HG03060 (cell line): Measurements from ENCODE around the gene CYP21A2.
"Not testable (repeated sequence)": the region's sequence is repeated elsewhere in the genome, so short reads cannot be mapped to it uniquely, and the experiment has no call there.

ENCODE experiments used
- ATAC-seq: cut with Tn5 transposase; IDR thresholded peaks from one replicate; pipeline ENCODE4 v1.9.1; 2021; ENCODE audit warnings: low read depth, moderate number of reproducible peaks; ENCODE audit not compliant: unreplicated experiment

CYP21A2 gene

DNA sequence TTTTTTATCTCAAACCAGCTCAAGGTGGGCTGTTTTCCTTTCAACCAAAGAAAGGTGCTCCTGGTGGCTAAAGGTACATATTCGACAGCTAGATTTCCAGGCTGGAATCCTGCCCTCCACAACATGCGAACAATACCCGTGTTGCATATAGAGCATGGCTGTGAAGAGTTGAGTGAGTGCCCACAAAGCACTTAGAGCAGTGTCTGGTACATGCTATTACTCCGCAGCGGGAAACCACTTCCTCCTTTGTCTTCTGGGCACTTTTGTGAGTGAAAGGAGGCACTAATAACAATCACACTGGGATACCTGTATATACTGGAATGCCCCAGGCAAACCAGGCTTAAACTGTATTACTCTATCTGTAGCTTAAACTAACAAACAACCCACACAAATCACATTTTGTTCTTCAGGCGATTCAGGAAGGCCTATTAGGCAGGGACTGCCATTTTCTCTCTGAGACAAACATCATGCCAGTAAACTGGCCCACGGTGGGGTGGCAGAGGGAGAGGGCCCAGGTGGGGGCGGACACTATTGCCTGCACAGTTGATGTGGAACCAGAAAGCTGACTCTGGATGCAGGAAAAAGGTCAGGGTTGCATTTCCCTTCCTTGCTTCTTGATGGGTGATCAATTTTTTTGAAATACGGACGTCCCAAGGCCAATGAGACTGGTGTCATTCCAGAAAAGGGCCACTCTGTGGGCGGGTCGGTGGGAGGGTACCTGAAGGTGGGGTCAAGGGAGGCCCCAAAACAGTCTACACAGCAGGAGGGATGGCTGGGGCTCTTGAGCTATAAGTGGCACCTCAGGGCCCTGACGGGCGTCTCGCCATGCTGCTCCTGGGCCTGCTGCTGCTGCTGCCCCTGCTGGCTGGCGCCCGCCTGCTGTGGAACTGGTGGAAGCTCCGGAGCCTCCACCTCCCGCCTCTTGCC lies at the start of gene CYP21A2:
TSS of gene CYP21A2 (plus strand) at position 818 of the 927 bp plus-strand sequence. CDS start at position 826, 8 bp downstream.
- ATAC-seq = not testable (repeated sequence)

DNA sequence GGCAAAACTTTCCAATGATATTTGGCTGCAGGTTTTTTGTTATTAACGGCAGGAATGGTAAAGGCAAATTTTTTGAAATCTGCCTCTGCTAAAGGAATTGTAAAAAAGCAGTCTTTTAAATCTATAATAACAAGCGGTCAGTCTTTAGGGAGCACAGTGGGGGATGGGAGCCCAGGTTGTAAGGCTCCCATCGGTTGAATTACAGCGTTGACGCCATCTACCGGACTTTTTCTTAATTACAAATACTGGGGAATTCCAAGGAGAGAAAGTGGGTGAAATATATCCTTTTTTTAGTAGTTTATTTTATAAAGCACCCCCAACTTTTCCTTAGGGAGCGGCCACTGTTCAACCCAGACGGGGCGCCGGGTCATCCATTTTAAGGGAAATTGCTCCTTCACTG lies 48.9 kb upstream of the CYP21A2 start:
- not testable (repeated sequence) for ATAC-seq

DNA sequence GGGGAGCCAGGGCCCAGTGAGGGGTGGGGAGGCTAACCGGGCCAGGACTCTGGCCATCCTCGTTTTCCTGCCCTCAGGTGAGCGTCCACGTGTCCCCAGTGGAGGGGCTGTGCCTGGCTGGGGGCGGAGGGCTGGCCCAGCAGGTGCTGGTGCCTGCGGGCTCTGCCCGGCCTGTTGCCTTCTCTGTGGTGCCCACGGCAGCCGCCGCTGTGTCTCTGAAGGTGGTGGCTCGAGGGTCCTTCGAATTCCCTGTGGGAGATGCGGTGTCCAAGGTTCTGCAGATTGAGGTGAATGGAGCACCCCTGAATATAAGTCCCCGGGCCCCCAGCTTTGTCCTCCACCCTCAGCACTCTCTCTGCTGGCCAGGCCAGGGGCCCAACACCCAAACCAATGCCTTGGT lies 43.8 kb upstream of the CYP21A2 start:
- ATAC-seq = not testable (repeated sequence)

DNA sequence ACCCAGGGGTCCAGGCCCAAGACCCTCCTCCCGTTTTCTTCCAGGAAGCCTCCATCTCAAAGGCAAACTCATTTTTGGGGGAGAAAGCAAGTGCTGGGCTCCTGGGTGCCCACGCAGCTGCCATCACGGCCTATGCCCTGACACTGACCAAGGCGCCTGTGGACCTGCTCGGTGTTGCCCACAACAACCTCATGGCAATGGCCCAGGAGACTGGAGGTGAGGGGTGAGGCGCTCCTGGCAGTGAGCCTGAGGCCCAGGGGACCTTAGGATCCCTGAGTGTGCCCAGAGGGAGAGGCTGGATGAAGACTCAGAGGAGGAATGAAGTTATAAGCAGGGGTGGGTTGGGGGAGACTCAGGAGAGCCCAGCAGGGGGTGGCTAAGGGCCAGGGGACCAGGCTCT lies 41.8 kb upstream of the CYP21A2 start:
- ATAC-seq = not testable (repeated sequence)

DNA sequence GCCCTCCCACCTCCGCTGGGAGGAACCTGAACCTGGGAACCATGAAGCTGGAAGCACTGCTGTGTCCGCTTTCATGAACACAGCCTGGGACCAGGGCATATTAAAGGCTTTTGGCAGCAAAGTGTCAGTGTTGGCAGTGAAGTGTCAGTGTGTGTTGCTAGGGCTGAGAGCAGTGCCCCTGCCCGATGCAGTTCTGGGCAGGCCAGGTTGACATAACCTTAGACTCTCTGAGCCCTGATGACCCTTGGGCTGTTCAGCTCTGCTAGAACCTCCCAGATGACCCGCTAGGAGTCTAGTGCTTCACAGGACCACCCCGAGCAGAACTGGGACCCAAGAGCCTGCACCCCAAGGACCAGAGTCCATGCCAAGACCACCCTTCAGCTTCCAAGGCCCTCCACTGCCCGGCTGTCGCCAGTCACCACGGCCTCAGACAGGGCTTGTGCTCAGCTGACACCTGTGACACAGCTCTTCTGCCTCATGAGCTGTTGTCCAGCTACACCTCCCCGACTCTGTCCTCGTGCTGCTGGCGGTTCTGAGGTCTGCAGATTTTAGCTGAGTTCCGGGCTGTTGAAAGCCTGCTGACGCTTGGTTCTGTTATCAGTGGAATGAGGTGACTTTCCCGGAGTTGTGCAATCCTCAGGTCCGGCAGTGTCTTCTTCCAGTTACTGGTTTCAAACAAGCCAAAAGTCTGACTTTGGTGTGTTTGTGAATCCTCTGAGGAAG lies 35.5 kb upstream of the CYP21A2 start:
- ATAC-seq = not testable (repeated sequence)

DNA sequence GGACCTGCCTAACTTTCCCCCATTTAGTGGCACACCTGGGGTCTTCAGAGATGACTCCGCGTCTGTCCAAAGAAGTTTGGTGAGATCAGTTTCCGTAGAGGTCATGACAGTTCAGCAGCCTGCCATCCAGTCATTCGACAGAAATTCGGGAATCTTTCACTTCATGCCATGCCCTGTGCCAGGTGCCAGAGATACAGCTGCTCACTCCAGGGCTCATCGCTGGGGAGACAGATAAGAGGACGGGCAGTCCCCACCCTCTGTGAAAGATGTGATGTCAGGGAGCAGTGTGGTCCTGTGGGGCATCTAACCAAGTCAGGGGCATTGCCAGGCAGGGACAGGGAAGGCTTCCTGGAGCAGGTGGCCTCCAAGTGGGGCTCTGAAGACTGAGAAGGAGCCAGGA lies 34.9 kb upstream of the CYP21A2 start:
- ATAC-seq = not testable (repeated sequence)

DNA sequence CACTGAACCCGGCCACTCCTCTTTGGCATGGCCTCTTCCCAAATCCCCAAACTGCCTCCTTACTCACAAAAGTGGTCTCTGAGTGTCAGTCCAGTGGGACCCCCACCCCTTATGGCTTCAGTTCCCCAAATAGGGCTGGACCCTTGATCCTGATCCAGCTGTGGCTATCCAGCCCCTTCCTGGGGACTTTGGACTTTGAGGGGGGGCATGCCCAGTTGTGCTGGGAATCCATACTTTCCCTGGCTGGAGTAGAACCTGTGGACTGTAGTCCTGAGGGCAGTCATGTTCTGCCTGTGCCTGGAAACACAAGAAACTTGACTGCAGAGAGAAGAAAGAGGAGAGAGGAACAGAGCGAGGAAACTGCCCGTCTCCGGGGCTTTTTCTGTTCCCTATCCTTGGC lies 33.8 kb upstream of the CYP21A2 start:
- not testable (repeated sequence) for ATAC-seq

DNA sequence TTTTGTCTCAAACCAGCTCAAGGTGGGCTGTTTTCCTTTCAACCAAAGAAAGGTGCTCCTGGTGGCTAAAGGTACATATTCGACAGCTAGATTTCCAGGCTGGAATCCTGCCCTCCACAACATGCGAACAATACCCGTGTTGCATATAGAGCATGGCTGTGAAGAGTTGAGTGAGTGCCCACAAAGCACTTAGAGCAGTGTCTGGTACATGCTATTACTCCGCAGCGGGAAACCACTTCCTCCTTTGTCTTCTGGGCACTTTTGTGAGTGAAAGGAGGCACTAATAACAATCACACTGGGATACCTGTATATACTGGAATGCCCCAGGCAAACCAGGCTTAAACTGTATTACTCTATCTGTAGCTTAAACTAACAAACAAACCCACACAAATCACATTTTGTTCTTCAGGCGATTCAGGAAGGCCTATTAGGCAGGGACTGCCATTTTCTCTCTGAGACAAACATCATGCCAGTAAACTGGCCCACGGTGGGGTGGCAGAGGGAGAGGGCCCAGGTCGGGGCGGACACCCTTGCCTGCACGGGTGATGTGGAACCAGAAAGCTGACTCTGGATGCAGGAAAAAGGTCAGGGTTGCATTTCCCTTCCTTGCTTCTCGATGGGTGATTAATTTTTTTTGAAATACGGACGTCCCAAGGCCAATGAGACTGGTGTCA lies 33.2 kb upstream of the CYP21A2 start:
- ATAC-seq = not testable (repeated sequence)

DNA sequence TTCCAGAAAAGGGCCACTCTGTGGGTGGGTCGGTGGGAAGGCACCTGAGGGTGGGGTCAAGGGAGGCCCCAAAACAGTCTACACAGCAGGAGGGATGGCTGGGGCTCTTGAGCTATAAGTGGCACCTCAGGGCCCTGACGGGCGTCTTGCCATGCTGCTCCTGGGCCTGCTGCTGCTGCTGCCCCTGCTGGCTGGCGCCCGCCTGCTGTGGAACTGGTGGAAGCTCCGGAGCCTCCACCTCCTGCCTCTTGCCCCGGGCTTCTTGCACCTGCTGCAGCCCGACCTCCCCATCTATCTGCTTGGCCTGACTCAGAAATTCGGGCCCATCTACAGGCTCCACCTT lies 32.7 kb upstream of the CYP21A2 start:
- ATAC-seq = not testable (repeated sequence)

DNA sequence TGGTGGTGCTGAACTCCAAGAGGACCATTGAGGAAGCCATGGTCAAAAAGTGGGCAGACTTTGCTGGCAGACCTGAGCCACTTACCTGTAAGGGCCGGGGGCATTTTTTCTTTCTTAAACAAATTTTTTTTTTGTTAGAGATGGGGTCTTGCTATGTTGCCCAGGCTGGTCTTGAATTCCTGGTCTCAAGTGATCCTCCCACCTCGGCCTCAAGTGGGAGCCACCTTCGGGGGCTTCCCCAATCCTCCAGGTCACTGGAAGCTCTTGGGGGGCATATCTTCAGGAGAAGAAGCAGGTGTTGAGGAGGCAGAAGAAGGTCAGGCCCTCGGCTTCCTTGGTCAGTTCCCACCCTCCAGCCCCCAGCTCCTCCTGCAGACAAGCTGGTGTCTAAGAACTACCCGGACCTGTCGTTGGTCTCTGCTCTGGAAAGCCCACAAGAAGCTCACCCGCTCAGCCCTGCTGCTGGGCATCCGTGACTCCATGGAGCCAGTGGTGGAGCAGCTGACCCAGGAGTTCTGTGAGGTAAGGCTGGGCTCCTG lies 32.2 kb upstream of the CYP21A2 start:
- not testable (repeated sequence) for ATAC-seq

DNA sequence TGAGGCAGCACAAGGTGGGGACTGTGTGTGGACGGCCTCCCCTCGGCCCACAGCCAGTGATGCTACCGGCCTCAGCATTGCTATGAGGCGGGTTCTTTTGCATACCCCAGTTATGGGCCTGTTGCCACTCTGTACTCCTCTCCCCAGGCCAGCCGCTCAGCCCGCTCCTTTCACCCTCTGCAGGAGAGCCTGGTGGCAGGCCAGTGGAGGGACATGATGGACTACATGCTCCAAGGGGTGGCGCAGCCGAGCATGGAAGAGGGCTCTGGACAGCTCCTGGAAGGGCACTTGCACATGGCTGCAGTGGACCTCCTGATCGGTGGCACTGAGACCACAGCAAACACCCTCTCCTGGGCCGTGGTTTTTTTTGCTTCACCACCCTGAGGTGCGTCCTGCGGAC lies 31.1 kb upstream of the CYP21A2 start:
- not testable (repeated sequence) for ATAC-seq

DNA sequence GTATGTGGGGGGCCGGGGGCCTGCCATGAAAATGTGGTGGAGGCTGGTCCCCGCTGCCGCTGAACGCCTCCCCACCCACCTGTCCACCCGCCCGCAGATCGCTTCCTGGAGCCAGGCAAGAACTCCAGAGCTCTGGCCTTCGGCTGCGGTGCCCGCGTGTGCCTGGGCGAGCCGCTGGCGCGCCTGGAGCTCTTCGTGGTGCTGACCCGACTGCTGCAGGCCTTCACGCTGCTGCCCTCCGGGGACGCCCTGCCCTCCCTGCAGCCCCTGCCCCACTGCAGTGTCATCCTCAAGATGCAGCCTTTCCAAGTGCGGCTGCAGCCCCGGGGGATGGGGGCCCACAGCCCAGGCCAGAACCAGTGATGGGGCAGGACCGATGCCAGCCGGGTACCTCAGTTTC lies 30.2 kb upstream of the CYP21A2 start:
- ATAC-seq = not testable (repeated sequence)

DNA sequence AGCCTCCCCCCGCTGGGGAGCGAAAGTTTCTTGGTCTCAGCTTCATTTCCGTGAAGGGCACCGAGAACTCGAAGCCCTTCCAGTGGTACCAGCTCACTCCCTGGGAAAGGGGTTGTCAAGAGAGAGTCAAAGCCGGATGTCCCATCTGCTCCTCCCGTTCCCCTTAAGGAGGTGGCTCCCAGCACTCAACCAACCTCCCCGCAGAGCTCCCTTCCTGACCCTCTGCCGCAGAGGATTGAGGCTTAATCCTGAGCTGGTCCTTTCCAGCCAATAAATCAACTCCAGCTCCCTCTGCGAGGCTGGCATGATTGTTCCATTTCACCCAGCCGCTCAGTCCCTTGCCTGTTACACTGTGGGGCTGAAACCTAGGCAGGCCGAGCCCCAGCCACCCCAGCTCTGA lies 29.6 kb upstream of the CYP21A2 start:
- not testable (repeated sequence) for ATAC-seq

DNA sequence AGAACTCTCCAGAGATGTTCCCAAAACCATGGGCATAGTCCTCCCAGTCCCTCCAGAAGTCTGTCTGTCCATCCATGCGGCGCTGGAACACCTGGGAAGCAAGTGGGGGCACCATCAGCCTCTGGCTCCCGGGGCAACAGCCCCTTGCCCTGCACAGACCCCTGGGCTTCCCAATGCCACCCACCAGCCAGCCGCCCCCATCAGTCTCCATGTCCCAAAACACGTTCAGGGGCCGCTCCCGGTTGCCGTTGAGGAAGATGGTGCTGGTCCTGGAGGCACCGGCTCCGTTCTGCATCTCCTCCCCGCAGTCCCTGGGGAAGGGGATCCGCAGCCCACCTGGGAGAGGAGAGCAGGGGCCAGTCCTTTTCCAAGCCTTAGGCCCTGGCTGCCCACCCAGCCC lies 28.7 kb upstream of the CYP21A2 start:
- ATAC-seq = not testable (repeated sequence)

DNA sequence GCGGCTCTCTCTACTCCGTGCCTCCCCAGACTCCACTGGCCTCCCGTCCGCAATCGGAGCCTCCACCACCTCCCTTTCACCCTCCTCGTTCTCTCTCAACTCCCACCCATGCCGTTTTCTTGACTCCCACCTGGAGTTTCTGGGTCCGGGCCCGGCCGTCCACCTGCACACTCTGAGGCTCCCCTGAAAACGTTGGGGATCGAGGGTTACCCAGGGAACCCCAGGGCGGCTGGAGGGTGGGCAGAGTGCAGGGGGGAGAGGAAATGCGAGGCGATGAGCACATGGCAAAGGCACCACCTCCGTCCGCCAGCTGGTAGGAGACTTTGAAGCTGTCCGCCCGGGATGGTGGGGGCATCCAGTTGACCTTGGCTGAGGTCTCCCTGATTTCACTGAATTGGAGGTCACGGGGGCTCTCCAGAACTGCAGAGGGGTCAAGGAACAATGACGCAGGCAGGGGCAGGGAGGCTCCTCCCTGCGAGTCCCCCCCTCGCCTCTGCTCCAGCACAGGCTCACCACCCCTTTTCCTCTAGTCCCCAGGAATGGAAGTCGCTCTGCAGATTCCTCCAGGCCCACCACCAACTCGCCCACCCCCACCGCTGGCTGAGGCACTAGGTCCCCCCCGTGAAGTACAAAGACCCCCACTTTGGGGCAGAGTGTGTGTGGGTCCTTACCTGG lies 27.2 kb upstream of the CYP21A2 start:
- not testable (repeated sequence) for ATAC-seq

DNA sequence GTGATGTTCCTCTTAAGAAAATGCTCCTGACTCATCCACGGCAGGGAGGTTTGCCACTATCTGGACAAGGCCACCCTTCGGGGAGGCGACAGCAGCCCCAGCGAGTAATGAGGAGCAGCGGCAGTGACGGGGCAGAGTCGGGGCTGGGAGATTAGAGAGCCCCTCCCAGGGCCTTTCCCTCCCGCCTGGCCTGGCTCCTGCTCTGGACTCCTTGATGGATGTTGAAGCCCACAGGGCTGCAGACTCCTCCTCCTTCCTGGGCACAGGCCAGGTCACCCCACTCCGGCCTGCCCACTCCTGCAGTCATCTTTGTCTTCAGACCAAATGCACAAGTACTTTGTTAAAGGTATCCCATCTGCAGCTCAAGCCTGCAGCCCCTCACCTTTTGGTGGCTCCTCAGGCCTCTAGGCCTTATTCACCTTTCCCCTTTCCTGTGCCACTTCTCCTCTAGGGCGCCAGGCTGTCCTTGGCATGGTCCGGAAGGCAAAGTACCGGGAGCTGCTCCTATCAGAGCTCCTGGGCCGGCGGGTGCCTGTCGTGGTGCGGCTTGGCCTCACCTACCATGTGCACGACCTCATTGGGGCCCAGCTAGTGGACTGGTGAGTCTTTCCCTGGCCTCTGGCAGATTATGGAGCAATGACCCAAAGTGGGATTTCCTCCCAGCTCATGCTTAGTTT lies 25.1 kb upstream of the CYP21A2 start:
- not testable (repeated sequence) for ATAC-seq

DNA sequence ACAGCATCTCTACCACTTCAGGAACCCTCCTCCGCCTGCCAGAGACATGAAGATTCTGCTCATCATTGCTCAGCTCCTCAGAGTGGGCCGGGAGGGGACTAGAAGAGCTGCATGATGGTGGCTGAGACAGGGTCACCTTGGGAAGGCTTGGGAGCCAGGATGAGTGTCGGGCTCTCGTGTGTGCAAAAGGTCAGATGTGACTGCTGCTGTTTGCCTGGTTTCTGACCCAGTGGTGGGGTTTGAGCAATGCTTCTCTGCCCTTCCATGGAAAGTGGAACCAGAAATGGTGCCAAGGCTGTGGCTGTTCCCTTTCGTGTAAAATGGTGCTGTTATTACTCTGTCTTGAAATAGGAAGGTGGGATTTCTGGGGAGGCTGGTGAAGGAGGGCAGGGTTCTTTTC lies 24.5 kb upstream of the CYP21A2 start:
- ATAC-seq = not testable (repeated sequence)

DNA sequence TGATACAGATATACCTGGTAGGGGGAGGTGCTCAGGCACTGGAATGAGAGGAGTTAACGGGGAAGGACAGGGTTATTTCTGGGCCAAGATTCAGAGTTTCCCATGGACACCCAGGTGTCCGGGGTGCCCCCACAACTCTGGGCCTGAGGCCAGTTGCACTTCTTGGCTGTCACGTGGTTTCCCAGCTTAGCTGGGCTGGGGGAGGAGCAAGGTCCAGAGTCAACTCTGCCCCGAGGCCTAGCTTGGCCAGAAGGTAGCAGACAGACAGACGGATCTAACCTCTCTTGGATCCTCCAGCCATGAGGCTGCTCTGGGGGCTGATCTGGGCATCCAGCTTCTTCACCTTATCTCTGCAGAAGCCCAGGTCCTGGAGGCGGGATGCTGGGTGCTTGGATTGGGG lies 23.7 kb upstream of the CYP21A2 start, which contains the start of gene C4B:
TSS of gene C4B (plus strand) at position 249 of the 400 bp plus-strand sequence. CDS start at position 300, 51 bp downstream.
- ATAC-seq = not testable (repeated sequence)

DNA sequence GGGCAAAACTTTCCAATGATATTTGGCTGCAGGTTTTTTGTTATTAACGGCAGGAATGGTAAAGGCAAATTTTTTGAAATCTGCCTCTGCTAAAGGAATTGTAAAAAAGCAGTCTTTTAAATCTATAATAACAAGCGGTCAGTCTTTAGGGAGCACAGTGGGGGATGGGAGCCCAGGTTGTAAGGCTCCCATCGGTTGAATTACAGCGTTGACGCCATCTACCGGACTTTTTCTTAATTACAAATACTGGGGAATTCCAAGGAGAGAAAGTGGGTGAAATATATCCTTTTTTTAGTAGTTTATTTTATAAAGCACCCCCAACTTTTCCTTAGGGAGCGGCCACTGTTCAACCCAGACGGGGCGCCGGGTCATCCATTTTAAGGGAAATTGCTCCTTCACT lies 16.1 kb upstream of the CYP21A2 start:
- not testable (repeated sequence) for ATAC-seq
